HG03378 (cell line): Measurements from ENCODE around the gene NAV1.

Source experiments
- ATAC-seq: cut with Tn5 transposase; IDR thresholded peaks from one replicate; pipeline ENCODE4 v1.9.1; 2021; ENCODE audit warnings: mild to moderate bottlenecking, moderate library complexity; ENCODE audit not compliant: unreplicated experiment

The NAV1 gene

DNA sequence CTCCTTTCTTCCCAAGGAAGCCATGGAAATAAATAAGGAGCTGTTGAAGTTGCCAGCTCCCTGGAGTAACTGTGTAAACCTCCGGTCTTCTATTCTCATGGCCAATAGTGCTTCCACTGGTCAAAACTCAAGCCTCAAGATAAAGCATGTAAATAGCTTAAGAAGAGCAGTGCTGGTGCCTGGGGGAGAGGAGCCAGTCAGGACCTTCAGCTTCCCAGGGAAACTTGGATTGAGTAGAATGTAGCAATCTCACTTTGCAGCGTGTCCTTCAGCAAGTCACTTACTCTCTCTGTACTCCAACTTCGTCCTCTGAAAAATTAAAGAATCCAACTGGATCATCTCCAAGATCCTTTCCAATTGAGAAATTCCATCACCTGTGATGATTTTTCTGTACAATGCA lies 44.7 kb downstream of the NAV1 start:
- ATAC-seq = no peak

- ATAC-seq = no peak
Observed at GRCh38 chr1:201584471-201585092, 45.7 kb downstream of the NAV1 start.

DNA sequence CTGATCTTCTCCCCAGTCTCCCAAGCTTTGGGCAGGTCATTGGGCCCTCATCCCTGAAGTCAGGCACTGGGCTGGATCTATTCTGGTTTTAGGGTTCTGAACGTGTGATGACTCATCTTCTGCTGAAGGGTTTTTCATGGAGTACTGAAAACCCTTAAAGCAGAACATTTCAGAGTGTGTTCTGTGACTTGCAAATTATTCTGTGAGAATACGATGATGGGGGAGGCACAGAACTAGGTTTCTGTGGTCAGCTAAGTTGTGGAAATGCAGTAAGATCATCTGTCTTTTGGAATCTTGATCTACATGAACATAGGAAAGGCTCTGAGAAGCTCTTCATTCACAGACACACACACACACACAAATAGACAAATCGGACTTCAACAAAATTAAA lies 46.2 kb downstream of the NAV1 start:
- ATAC-seq = no peak

DNA sequence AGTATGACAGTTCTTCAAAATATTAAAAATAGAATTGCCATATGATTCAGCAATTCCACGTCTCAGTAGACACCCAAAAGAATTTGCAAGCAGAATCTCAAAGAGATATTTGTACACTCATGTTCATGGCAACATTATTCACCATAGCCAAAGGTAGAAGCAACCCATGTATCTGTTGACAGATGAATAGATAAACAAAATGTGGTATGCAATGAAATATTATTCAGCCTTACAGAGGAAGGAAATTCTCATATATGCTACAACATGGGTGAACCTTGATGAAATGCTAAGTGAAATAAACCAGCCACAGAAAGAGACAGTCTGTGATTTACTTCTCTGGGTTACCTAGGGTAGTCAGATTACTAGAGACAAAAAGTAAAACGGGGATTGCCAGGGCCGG lies 47.0 kb downstream of the NAV1 start:
- no peak for ATAC-seq

GRCh38 chr1:201586806-201587205 lies 47.9 kb downstream of the NAV1 start:
- ATAC-seq = no peak

GRCh38 chr1:201587729-201588128 lies 48.8 kb downstream of the NAV1 start:
- no peak for ATAC-seq
